ENCODE measurements around the gene TNRC6B.

- TF ChIP-seq, protein P1, sequence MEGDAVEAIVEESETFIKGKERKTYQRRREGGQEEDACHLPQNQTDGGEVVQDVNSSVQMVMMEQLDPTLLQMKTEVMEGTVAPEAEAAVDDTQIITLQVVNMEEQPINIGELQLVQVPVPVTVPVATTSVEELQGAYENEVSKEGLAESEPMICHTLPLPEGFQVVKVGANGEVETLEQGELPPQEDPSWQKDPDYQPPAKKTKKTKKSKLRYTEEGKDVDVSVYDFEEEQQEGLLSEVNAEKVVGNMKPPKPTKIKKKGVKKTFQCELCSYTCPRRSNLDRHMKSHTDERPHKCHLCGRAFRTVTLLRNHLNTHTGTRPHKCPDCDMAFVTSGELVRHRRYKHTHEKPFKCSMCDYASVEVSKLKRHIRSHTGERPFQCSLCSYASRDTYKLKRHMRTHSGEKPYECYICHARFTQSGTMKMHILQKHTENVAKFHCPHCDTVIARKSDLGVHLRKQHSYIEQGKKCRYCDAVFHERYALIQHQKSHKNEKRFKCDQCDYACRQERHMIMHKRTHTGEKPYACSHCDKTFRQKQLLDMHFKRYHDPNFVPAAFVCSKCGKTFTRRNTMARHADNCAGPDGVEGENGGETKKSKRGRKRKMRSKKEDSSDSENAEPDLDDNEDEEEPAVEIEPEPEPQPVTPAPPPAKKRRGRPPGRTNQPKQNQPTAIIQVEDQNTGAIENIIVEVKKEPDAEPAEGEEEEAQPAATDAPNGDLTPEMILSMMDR (conservative IDR thresholded peaks at IDR 0.05; ENCODE audit: low read depth in 2 of 2) = no peak
- TF ChIP-seq ZNF114 (CRISPR knock-in tag; IDR thresholded peaks at IDR 0.05) (no peak), CREB1 (CRISPR knock-in tag; IDR thresholded peaks at IDR 0.05; ENCODE audit: low read depth) (no peak), EZH2phosphoT487 (IDR thresholded peaks at IDR 0.05; ENCODE audit: unreplicated experiment) (no peak), JUNB (IDR thresholded peaks at IDR 0.05; ENCODE audit: unreplicated experiment) (no peak), POLR2AphosphoS5 (IDR thresholded peaks at IDR 0.05; ENCODE audit: low read depth) (no peak)
- TF ChIP-seq, protein P2, sequence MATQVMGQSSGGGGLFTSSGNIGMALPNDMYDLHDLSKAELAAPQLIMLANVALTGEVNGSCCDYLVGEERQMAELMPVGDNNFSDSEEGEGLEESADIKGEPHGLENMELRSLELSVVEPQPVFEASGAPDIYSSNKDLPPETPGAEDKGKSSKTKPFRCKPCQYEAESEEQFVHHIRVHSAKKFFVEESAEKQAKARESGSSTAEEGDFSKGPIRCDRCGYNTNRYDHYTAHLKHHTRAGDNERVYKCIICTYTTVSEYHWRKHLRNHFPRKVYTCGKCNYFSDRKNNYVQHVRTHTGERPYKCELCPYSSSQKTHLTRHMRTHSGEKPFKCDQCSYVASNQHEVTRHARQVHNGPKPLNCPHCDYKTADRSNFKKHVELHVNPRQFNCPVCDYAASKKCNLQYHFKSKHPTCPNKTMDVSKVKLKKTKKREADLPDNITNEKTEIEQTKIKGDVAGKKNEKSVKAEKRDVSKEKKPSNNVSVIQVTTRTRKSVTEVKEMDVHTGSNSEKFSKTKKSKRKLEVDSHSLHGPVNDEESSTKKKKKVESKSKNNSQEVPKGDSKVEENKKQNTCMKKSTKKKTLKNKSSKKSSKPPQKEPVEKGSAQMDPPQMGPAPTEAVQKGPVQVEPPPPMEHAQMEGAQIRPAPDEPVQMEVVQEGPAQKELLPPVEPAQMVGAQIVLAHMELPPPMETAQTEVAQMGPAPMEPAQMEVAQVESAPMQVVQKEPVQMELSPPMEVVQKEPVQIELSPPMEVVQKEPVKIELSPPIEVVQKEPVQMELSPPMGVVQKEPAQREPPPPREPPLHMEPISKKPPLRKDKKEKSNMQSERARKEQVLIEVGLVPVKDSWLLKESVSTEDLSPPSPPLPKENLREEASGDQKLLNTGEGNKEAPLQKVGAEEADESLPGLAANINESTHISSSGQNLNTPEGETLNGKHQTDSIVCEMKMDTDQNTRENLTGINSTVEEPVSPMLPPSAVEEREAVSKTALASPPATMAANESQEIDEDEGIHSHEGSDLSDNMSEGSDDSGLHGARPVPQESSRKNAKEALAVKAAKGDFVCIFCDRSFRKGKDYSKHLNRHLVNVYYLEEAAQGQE (IDR thresholded peaks at IDR 0.05; ENCODE audit: unreplicated experiment) = no peak
These were observed 72.9 kb downstream of the TNRC6B start for GRCh38 chr22:40250608-40251007.

All from GM23338 (cell line).